Stimulated activated CD4-positive, alpha-beta T cell treated with anti-CD3 and anti-CD28 coated beads, Interleukin-15, amount 100 ng/mL, for 48 hours (primary cell): ENCODE measurements around the gene GNAS-AS1.

Source experiments
- DNase-seq, 2 donors: peaks; one replicate each; pipeline ENCODE4 v3.0.0-alpha.2; 2020; ENCODE audit warnings: low read depth in 2 of 2

The GNAS-AS1 gene

GRCh38 chr20:58886546-58886945 lies 35.8 kb upstream of the GNAS-AS1 start:
- no peak for DNase-seq

- no peak for DNase-seq
These were observed 34.3 kb upstream of the GNAS-AS1 start for GRCh38 chr20:58884966-58885365.

- no peak for DNase-seq
These were observed 32.6 kb upstream of the GNAS-AS1 start for GRCh38 chr20:58883241-58883691.

GRCh38 chr20:58882704-58883089 lies 32.0 kb upstream of the GNAS-AS1 start:
- no peak for DNase-seq

- DNase-seq, result no peak
These were observed 30.5 kb upstream of the GNAS-AS1 start for GRCh38 chr20:58880994-58881752.

GRCh38 chr20:58880441-58880840 lies 29.7 kb upstream of the GNAS-AS1 start:
- DNase-seq, result no peak

GRCh38 chr20:58878399-58878798 lies 27.7 kb upstream of the GNAS-AS1 start:
- DNase-seq, result no peak

- DNase-seq, result no peak
These were observed 27.3 kb upstream of the GNAS-AS1 start for GRCh38 chr20:58877976-58878360.

- DNase-seq, result no peak
These were observed 26.6 kb upstream of the GNAS-AS1 start for GRCh38 chr20:58877050-58877975.

GRCh38 chr20:58876437-58876836 lies 25.7 kb upstream of the GNAS-AS1 start:
- DNase-seq, result no peak

GRCh38 chr20:58875541-58876134 lies 24.9 kb upstream of the GNAS-AS1 start:
- no peak for DNase-seq

- DNase-seq, result no peak
These were observed 24.4 kb upstream of the GNAS-AS1 start for GRCh38 chr20:58875111-58875510.

- no peak for DNase-seq
These were observed 23.8 kb upstream of the GNAS-AS1 start for GRCh38 chr20:58874469-58874868.

GRCh38 chr20:58871533-58872102 lies 20.9 kb upstream of the GNAS-AS1 start:
- DNase-seq, result no peak

GRCh38 chr20:58870293-58871014 lies 19.8 kb upstream of the GNAS-AS1 start:
- DNase-seq, result no peak

GRCh38 chr20:58869662-58870227 lies 19.0 kb upstream of the GNAS-AS1 start:
- DNase-seq, result no peak

GRCh38 chr20:58868795-58869194 lies 18.1 kb upstream of the GNAS-AS1 start:
- DNase-seq, result no peak

GRCh38 chr20:58867211-58867610 lies 16.5 kb upstream of the GNAS-AS1 start:
- no peak for DNase-seq

- no peak for DNase-seq
These were observed 15.1 kb upstream of the GNAS-AS1 start for GRCh38 chr20:58865843-58866242.

GRCh38 chr20:58864346-58864745 lies 13.6 kb upstream of the GNAS-AS1 start:
- no peak for DNase-seq
